NT2/D1 (cell line): ENCODE measurements around the gene CRTAP.

Experiments used
- YY1 ChIP-seq: IDR thresholded peaks from 2 replicates; pipeline ENCODE4 v1.6.1; 2011; ENCODE audit not compliant: insufficient read length, insufficient read depth
- ZNF274 ChIP-seq: IDR thresholded peaks from 2 replicates; pipeline ENCODE4 v1.6.1; 2011; ENCODE audit warnings: mild to moderate bottlenecking, low read depth, low read length

DNA sequence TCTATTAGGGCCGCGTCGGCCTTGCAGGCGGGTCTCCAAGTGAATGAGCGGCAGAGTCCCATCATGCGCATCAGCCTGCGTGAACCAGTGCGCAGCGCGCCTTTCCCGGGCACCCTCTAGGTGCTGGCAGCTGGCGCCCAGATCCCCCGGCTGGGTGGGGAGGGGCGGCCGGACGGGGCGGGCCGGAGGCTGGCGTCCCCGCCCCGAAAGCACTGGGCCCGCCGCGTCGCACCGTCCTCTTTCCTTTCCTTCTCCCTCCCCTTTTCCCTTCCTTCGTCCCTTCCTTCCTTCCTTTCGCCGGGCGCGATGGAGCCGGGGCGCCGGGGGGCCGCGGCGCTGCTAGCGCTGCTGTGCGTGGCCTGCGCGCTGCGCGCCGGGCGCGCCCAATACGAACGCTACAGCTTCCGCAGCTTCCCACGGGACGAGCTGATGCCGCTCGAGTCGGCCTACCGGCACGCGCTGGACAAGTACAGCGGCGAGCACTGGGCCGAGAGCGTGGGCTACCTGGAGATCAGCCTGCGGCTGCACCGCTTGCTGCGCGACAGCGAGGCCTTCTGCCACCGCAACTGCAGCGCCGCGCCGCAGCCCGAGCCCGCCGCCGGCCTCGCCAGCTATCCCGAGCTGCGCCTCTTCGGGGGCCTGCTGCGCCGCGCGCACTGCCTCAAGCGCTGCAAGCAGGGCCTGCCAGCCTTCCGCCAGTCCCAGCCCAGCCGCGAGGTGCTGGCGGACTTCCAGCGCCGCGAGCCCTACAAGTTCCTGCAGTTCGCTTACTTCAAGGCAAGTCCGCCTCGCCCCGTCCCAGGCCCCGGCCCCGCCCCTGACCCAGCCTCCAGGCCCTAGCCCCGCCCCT lies at the start of gene CRTAP:
- no peak for TF ChIP-seq ZNF274
- TF ChIP-seq YY1, result no peak
